HepG2 (cell line): Measurements from ENCODE around the gene WDR7. TPM values are rescaled to one million over a fixed set of nuclear protein-coding genes. Genes with fewer than 3 reads are reported as not detected.

Experiments used
- CREM ChIP-seq, 2 experiments: sonication (generic) in 1 of 2; formaldehyde crosslinking in 1 of 2; IDR thresholded peaks; 2 replicates each; pipeline versions ENCODE4 v1.4.0 to v1.6.1; 2016 to 2020; ENCODE audit warnings: antibody characterized with exemption in 1 of 2, mild to moderate bottlenecking in 1 of 2, missing genetic modification reagents in 1 of 2
- ERF ChIP-seq: IDR thresholded peaks from 2 replicates; pipeline ENCODE4 v1.6.1; 2018; ENCODE audit warnings: missing biosample characterization, missing genetic modification reagents
- FOSL1 ChIP-seq: sonication (generic); formaldehyde crosslinking; IDR thresholded peaks from 2 replicates; pipeline ENCODE4 v1.9.0; 2021; ENCODE audit warnings: missing genetic modification reagents, borderline replicate concordance
- GATAD1 ChIP-seq: IDR thresholded peaks from 2 replicates; pipeline ENCODE4 v1.6.1; 2016; ENCODE audit warnings: missing genetic modification reagents, missing compliant biosample characterization
- IRF2 ChIP-seq: IDR thresholded peaks from 2 replicates; pipeline ENCODE4 v1.6.1; 2018; ENCODE audit warnings: missing genetic modification reagents, missing compliant biosample characterization
- MIXL1 ChIP-seq: IDR thresholded peaks from 2 replicates; pipeline ENCODE4 v1.6.1; 2016
- PCBP2 ChIP-seq: fragments of 200-400 bp; formaldehyde crosslinking; optimal IDR thresholded peaks from 2 replicates; pipeline ENCODE3; 2018; ENCODE audit warnings: low read length, low read depth; ENCODE audit not compliant: poor library complexity, severe bottlenecking
- PTBP1 ChIP-seq: fragments of 200-400 bp; formaldehyde crosslinking; IDR thresholded peaks from 2 replicates; pipeline ENCODE4 v1.6.1; 2018; ENCODE audit warnings: low read length, low read depth; ENCODE audit not compliant: poor library complexity, severe bottlenecking
- RCOR2 ChIP-seq: IDR thresholded peaks from 2 replicates; pipeline ENCODE4 v1.6.1; 2016; ENCODE audit warnings: missing biosample characterization, missing genetic modification reagents
- SAP130 ChIP-seq: IDR thresholded peaks from 2 replicates; pipeline ENCODE4 v1.6.1; 2016; ENCODE audit warnings: low read depth
- SNRNP70 ChIP-seq: fragments of 200-400 bp; formaldehyde crosslinking; IDR thresholded peaks from 2 replicates; pipeline ENCODE4 v1.6.1; 2017; ENCODE audit warnings: mild to moderate bottlenecking, low read depth, low read length, moderate library complexity
- SSRP1 ChIP-seq: IDR thresholded peaks from 2 replicates; pipeline ENCODE4 v1.6.1; 2016; ENCODE audit warnings: control low read depth
- TCF12 ChIP-seq, 2 experiments: fragments of 450-650 bp in 1 of 2; sonication (generic) in 1 of 2; formaldehyde crosslinking in 1 of 2; IDR thresholded peaks; 2 replicates each; pipeline versions ENCODE4 v1.6.1 to v1.8.0; 2017 to 2022; ENCODE audit warnings: antibody characterized with exemption in 1 of 2, mild to moderate bottlenecking in 1 of 2, missing genetic modification reagents in 1 of 2, moderate library complexity in 1 of 2
- THYN1 ChIP-seq: sonication (generic); formaldehyde crosslinking; IDR thresholded peaks from 2 replicates; pipeline ENCODE4 v1.8.1; 2023; ENCODE audit warnings: low read depth, mild to moderate bottlenecking, moderate library complexity, missing genetic modification reagents, borderline replicate concordance
- TMF1 ChIP-seq: sonication (generic); formaldehyde crosslinking; IDR thresholded peaks from 2 replicates; pipeline ENCODE4 v1.8.1; 2022; ENCODE audit warnings: low read depth, missing genetic modification reagents
- ZNF296 ChIP-seq: sonication (generic); formaldehyde crosslinking; conservative IDR thresholded peaks from 2 replicates; pipeline ENCODE4 v1.5.0; 2020; ENCODE audit warnings: mild to moderate bottlenecking, missing genetic modification reagents
- ZNF3 ChIP-seq: IDR thresholded peaks from 2 replicates; pipeline ENCODE4 v1.7.0; 2017; ENCODE audit warnings: inconsistent platforms
- ZNF329 ChIP-seq: sonication (generic); formaldehyde crosslinking; IDR thresholded peaks from 2 replicates; pipeline ENCODE4 v1.9.0; 2021; ENCODE audit warnings: low read depth, mild to moderate bottlenecking, missing genetic modification reagents
- ZNF788 ChIP-seq: sonication (generic); formaldehyde crosslinking; IDR thresholded peaks from 2 replicates; pipeline ENCODE4 v1.5.0; 2020; ENCODE audit warnings: mild to moderate bottlenecking, missing genetic modification reagents, borderline replicate concordance
- ZSCAN9 ChIP-seq: IDR thresholded peaks from 2 replicates; pipeline ENCODE4 v1.6.1; 2016; ENCODE audit warnings: borderline replicate concordance
- polyA plus RNA-seq, 8 experiments: library from polyadenylated mRNA; depleted of rRNA in 3 of 8; stranded (reverse) in 7 of 8; unstranded in 1 of 8; fragments of >200 nt; fragmentation: Illumina TruSeq in 4 of 8; extraction: Trizol in 4 of 8; gene quantifications; 2 replicates each; pipeline versions ENCODE4 v1.2.1 to v1.2.3, GENCODE V29; 2011 to 2016; ENCODE audit warnings: low read depth in 4 of 8, missing spikeins in 1 of 8, mixed read lengths in 1 of 8; ENCODE audit not compliant: insufficient read depth in 1 of 8
- total RNA-seq, 5 experiments: library from RNA; depleted of rRNA; stranded (reverse); fragments of >200 nt; fragmentation: Illumina TruSeq; extraction: Trizol; gene quantifications; 2 replicates each; pipeline ENCODE4 v1.2.3, GENCODE V29; 2016; ENCODE audit warnings: low read depth in 1 of 5
- TF ChIP-seq, protein P1 (sequence below): sonication (generic); formaldehyde crosslinking; IDR thresholded peaks from 2 replicates; pipeline ENCODE4 v1.5.0; 2020; ENCODE audit warnings: mild to moderate bottlenecking, missing genetic modification reagents, borderline replicate concordance
- TF ChIP-seq, protein P2 (sequence below): sonication (generic); formaldehyde crosslinking; IDR thresholded peaks from 2 replicates; pipeline ENCODE4 v1.8.1; 2023; ENCODE audit warnings: mild to moderate bottlenecking, moderate library complexity, missing genetic modification reagents
- TF ChIP-seq, protein P3 (sequence below): IDR thresholded peaks from 2 replicates; pipeline ENCODE4 v1.6.1; 2016; ENCODE audit warnings: low read depth
- TF ChIP-seq, protein P4 (sequence below): sonication (generic); formaldehyde crosslinking; IDR thresholded peaks from 2 replicates; pipeline ENCODE4 v1.5.0; 2020; ENCODE audit warnings: missing genetic modification reagents

The WDR7 gene
- total and polyA plus RNA-seq, 2 of the 13 experiments (the other 11 are each of a cell fraction or from before 2014, with no cell fraction given) = 2.0 to 7.8 TPM

DNA sequence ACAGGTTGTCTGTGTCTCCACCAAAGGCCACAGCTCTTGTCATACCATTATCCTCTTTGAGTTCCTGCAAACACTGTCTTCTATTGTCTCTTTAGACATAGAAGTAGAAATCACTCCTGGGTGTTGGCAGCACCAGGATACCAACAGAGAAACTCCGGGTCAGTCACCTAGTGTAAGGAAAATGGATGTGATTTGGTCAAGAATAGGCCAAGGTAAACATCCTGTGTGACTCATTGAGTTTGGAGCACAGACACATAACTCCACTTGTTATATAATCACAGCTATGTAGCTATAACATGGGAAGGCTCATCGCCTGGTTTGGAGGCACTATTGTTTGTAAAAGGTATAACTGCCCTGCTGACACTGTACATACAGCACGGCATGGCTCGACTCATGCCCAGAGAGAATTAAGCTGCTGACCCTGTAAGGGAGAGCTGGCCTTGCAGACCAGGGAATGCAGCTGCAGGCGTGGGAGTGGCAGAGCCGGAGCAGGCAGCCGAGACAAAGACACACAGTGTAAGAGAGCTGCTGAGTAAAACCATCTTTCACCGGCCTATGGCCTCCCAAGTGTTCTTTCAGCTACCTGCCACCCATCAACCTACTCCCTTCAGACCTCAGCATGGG, 9.3 kb upstream of the WDR7 start (continued):
- TF ChIP-seq, protein P1, sequence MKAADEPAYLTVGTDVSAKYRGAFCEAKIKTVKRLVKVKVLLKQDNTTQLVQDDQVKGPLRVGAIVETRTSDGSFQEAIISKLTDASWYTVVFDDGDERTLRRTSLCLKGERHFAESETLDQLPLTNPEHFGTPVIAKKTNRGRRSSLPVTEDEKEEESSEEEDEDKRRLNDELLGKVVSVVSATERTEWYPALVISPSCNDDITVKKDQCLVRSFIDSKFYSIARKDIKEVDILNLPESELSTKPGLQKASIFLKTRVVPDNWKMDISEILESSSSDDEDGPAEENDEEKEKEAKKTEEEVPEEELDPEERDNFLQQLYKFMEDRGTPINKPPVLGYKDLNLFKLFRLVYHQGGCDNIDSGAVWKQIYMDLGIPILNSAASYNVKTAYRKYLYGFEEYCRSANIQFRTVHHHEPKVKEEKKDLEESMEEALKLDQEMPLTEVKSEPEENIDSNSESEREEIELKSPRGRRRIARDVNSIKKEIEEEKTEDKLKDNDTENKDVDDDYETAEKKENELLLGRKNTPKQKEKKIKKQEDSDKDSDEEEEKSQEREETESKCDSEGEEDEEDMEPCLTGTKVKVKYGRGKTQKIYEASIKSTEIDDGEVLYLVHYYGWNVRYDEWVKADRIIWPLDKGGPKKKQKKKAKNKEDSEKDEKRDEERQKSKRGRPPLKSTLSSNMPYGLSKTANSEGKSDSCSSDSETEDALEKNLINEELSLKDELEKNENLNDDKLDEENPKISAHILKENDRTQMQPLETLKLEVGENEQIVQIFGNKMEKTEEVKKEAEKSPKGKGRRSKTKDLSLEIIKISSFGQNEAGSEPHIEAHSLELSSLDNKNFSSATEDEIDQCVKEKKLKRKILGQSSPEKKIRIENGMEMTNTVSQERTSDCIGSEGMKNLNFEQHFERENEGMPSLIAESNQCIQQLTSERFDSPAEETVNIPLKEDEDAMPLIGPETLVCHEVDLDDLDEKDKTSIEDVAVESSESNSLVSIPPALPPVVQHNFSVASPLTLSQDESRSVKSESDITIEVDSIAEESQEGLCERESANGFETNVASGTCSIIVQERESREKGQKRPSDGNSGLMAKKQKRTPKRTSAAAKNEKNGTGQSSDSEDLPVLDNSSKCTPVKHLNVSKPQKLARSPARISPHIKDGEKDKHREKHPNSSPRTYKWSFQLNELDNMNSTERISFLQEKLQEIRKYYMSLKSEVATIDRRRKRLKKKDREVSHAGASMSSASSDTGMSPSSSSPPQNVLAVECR = no peak
- peak; percentile 57 for TF ChIP-seq SAP130 (CRISPR knock-in tag)
- no peak for TF ChIP-seq TCF12 (IDR thresholded peaks at IDR 0.05)
- TF ChIP-seq TCF12 (CRISPR knock-in tag; IDR thresholded peaks at IDR 0.05) = no peak
- TF ChIP-seq ZNF329 = no peak
- TF ChIP-seq PTBP1 = no peak
- TF ChIP-seq ZNF788 (CRISPR knock-in tag) = no peak
- no peak for TF ChIP-seq ZNF296 (CRISPR knock-in tag)
- peak; percentile 58; the same call in 1 of the 2 replicates for TF ChIP-seq ZSCAN9 (CRISPR knock-in tag)
- no peak for TF ChIP-seq CREM (IDR thresholded peaks at IDR 0.05)
- no peak for TF ChIP-seq CREM (CRISPR knock-in tag; IDR thresholded peaks at IDR 0.05)
- TF ChIP-seq, protein P2, sequence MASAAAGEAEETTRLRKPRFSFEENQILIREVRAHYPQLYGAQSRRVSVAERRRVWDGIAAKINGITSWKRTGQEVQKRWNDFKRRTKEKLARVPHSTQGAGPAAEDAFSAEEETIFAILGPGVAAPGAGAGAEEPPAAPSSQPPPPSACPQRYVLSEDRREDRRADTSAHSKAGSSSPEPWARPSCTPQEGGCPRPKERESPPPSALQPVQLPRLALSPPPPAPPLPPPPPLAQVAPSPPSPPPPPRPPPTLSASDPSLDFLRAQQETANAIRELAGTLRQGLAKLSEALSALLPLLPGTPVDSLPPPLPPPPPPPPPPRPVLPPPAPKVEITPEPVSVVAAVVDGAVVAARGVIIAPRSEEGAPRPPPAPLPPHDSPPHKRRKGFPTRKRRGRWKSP (CRISPR knock-in tag) = no peak
- no peak for TF ChIP-seq THYN1 (CRISPR knock-in tag)
- TF ChIP-seq SSRP1 (CRISPR knock-in tag) = no peak
- TF ChIP-seq MIXL1 (CRISPR knock-in tag) = 0 out of 2 replicates have a peak, but pooled peaks have one; percentile 34
- no peak for TF ChIP-seq PCBP2
- TF ChIP-seq IRF2 (CRISPR knock-in tag) = 0 out of 2 replicates have a peak, but pooled peaks have one; percentile 23
- peak; percentile 59 for TF ChIP-seq RCOR2 (CRISPR knock-in tag)
- TF ChIP-seq, protein P3, sequence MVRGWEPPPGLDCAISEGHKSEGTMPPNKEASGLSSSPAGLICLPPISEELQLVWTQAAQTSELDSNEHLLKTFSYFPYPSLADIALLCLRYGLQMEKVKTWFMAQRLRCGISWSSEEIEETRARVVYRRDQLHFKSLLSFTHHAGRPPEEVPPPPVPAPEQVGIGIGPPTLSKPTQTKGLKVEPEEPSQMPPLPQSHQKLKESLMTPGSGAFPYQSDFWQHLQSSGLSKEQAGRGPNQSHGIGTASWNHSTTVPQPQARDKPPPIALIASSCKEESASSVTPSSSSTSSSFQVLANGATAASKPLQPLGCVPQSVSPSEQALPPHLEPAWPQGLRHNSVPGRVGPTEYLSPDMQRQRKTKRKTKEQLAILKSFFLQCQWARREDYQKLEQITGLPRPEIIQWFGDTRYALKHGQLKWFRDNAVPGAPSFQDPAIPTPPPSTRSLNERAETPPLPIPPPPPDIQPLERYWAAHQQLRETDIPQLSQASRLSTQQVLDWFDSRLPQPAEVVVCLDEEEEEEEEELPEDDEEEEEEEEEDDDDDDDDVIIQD (CRISPR knock-in tag) = peak; percentile 84; the same call in 1 of the 2 replicates
- no peak for TF ChIP-seq ERF (CRISPR knock-in tag)
- no peak for TF ChIP-seq ZNF3 (CRISPR knock-in tag)
- TF ChIP-seq SNRNP70 = no peak
- no peak for TF ChIP-seq TMF1 (CRISPR knock-in tag)
- TF ChIP-seq GATAD1 (CRISPR knock-in tag) = 0 out of 2 replicates have a peak, but pooled peaks have one; percentile 22
- peak; percentile 75; the same call in 1 of the 2 replicates for TF ChIP-seq FOSL1 (CRISPR knock-in tag)
- TF ChIP-seq, protein P4, sequence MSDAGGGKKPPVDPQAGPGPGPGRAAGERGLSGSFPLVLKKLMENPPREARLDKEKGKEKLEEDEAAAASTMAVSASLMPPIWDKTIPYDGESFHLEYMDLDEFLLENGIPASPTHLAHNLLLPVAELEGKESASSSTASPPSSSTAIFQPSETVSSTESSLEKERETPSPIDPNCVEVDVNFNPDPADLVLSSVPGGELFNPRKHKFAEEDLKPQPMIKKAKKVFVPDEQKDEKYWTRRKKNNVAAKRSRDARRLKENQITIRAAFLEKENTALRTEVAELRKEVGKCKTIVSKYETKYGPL = peak; percentile 46; the same call in 1 of the 2 replicates
